UCSD-AML1 (cell line): Measurements from ENCODE around the gene OR51G1.
"Not testable (repeated sequence)": the region's sequence is repeated elsewhere in the genome, so short reads cannot be mapped to it uniquely, and the experiment has no call there.

Experiments used
- DNase-seq: peaks from one replicate; lab custom pipeline; 2025; ENCODE audit not compliant: unreplicated experiment; lab: John Stamatoyannopoulos, UW

The OR51G1 gene, protein sequence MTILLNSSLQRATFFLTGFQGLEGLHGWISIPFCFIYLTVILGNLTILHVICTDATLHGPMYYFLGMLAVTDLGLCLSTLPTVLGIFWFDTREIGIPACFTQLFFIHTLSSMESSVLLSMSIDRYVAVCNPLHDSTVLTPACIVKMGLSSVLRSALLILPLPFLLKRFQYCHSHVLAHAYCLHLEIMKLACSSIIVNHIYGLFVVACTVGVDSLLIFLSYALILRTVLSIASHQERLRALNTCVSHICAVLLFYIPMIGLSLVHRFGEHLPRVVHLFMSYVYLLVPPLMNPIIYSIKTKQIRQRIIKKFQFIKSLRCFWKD

DNA sequence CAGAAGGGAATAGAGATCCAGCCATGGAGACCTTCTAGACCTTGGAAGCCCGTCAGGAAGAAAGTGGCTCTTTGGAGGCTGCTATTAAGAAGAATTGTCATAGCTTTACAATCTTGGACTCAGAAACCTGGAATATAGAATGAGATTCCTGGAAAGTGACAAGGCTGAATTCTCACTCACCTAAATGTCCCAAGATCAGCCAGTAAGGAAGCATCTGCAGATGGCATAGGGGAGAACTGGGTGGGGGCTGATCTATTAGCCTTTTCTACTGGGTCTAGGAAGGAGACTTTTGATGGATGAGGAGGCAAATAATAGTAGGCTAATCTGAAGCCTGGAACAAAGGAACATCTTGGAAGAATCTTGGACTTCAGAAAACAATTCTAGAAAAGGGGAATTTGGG is at the start of gene OR51G1:
TSS of gene OR51G1 (minus strand) at position 101 of the 400 bp plus-strand sequence. CDS start at position 101, 0 bp downstream.
- DNase-seq = no peak

DNA sequence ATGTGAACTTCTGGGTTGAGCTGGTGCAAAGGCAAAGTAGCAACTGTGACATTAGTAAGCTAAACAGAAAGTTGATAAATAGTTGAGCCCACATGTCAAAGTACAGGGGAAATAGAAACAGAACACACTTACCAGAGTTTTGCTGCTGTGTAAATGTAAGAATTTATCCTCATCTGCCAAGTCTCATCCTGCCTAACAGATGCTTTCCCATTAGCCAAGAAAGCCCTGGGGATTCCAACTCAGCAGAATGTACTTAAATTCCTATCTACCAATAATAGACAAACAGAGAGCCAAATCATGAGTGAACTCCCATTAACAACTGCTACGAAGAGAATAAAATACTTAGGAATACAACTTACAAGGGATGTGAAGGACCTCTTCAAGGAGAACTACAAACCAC is 38.7 kb upstream of the OR51G1 start:
- DNase-seq = no peak

DNA sequence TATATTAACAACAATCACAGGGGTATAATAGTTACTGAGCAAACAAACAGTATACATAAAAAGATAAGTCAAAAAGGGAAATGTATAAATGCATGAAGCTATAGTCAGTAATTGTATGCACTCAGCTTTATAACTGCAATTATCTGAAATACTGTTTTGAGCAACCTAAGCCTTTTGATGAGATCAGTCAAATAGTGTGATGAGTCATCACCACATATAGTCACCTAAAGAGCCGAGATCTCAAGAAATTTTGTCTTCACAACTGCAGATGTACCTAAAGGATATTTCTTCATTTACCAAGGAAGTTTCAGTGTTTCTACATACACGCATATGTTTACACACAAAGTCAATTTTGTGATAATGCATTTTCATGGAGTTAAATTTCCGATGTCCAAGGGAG is 36.7 kb upstream of the OR51G1 start:
- no peak for DNase-seq

DNA sequence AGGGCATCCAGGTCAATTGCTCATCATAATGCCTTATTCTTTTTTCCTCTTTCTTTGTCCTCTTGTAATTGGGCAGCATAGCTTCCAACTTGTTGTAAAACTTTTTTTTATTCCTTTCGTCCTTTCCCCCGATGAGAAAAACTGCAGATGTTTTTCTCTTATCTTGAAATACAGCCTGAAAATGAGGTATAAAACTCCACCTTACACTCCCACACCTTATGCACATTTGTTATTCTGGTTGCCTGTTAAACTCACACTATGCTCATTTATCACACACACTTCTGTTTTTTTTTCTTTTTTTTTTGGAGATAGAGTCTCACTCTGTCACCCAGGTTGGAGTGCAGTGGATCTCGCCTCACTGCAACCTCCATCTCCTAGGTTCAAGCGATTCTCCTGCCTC is 33.3 kb upstream of the OR51G1 start:
- DNase-seq = no peak

DNA sequence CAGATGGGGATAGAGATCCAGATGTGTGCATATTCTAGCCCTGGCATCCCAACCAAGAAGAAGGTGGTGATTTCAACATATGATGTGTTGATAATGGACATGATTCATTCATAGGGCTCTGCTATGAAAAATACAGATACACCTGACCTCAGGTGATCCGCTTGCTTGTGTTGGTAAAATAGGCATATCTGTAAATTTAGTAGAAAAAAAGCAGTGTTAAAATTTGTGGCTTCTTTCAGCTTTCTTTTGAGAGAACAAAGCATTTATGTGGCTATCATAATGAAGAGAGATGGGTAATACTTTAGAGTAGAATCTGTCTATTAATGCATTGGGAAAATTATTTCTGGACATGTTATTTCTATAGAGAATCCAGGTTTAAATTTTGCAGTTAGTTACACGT is 31.5 kb upstream of the OR51G1 start, which contains the start of gene OR51A2:
TSS of gene OR51A2 (minus strand) at position 101 of the 400 bp plus-strand sequence. CDS start at position 101, 0 bp downstream.
- DNase-seq = not testable (repeated sequence)

DNA sequence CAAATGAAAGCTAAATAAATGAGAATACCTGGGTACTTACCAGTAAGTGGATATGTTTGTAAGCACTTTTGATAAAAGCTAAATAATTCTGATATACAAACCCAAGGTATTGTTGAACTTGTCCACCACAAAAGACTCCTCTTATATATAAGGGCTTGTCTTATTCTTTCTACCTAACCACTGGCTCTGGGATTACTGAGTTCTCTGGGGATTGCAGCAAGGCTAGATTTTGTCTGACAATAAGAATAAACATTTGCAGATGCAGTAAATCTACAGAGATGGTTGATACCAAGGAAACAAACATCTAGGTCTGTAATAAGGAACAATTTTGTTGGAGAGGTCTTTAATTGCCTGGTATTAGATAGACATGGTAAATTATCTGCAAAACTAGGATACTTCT is 23.4 kb upstream of the OR51G1 start, which contains the start of gene OR51A4:
TSS of gene OR51A4 (minus strand) at position 101 of the 400 bp plus-strand sequence. CDS start 505 bp downstream, outside the sequence.
- DNase-seq = no peak

DNA sequence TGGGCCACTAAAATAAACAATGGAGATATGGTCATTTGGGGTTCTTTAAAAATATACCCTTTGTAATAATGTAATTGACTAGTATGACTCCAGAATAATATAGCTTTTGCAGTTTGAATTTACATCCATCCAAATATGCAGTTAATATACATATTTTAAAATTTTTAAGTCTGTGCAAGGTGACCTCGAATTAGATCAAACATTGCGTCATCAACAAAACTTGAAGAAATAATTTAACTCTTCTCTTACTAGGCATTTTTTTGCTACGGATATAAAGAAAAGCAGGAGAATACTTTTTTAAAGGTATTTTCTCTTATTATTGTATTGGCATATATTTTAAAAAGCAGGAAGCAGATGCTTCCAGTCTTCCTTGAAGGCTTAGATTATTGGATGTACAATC is 12.6 kb upstream of the OR51G1 start:
- DNase-seq = no peak

DNA sequence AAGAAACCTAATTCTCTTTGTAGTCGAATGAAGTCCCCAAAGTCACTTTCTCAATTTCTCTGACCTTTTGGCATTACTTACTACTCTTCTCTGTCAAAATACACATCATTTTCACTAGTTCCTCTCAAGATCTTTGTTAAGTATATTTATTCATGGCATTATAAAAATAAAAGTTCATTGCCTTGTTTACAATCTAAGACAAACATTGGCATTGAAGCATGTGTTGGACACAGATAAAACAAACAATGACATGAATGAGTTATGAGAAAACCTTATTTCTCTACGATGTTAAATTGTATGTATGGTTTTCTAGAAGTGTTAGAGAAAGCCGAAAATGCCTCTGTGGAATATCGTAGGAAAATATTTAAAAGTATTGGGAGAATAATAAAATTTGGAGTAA is 8.6 kb upstream of the OR51G1 start:
- no peak for DNase-seq

DNA sequence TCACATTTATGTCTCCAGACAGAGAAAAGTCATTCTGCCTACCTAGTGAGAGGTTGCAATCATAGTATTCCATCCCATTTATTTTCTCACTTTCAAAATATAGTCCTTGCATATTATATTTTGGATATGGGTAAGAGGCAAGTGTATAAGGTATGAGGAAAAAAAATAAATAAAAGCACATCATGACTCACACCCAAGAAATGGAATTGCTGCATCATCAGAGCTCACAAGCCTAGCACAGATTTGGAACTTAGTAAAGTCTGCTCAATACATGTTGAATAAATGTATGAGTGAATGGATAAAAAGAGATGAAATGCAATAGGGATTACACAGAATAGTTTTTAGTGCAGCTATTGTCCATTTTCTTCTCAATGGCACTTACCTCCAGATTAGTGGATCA is 2.5 kb upstream of the OR51G1 start:
- no peak for DNase-seq

DNA sequence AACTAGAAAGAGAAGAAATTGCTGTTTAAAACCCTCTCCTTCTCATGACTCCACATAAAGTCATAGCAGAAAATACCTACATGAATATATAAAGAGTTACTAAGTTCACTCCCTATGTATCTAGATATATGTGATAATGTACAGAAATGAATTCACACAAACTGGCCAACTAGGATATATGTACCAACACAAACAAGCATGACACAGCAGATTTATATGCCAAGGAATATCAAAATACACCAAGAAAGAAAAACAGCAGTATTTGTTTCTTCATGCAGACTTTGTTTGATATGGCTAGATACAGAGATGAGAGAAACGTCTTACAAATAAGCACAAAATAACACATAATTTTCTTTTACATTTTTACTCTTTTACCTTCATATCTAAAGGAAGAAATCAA is 1.8 kb downstream of the OR51G1 start:
- no peak for DNase-seq

DNA sequence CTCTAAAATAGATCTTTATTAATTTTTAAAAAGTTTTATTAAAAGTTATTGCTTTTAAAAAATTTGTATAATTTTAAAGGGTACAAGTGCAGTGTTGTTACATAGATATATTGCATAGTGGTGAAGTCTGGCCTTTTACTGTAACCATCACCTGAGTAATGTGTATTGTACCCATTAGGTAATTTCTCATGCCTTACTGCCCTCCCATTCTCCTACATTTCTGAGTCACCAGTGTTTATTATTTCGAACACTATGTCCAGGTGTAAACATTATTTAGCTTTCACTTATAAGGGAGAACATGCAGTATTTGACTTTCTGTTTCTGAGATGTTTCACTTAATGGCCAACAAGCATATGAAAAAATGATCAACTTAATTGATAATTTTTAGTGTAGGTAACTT is 2.3 kb downstream of the OR51G1 start:
- DNase-seq = no peak

DNA sequence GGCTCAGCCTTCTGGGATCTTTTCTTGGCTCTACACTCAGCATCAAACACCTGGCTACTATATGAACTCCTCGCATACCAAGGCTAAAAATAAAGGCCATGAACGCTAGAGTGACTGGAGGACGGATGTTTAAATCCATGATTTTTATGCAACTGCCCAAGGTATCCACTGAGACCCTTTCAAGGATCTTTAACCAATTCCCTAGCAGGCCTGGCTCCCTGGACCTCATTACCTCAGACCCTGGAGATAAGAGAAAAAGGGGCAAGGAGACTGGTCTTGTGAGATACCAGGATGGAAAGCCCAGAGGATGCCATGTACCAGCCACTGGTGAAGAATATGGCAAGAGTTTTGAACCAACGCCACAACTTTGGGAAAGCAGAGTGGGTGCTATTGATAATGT is 4.9 kb downstream of the OR51G1 start, which contains the start of gene OR51G2:
TSS of gene OR51G2 (minus strand) at position 101 of the 400 bp plus-strand sequence. CDS start 3,687 bp downstream, outside the sequence.
- no peak for DNase-seq

DNA sequence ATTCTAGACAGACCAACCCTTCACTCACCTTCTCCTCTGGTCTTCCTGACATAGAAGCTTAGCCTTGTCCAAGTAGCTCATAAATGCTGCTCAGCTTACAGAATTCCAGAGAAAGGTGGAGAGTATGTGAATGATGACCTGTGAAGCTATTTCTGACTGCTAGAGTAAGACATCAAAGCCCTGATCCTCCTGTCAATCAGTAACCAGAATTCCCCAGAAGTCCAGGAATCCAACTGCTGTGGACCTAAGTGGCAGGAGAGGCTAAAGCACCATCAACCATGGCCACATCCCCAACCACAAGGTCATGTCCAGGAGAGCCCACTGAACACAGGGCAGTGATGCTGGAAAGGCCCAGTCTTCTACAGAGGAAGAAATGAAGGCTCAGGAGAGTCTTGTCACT is 7.6 kb downstream of the OR51G1 start:
- no peak for DNase-seq

DNA sequence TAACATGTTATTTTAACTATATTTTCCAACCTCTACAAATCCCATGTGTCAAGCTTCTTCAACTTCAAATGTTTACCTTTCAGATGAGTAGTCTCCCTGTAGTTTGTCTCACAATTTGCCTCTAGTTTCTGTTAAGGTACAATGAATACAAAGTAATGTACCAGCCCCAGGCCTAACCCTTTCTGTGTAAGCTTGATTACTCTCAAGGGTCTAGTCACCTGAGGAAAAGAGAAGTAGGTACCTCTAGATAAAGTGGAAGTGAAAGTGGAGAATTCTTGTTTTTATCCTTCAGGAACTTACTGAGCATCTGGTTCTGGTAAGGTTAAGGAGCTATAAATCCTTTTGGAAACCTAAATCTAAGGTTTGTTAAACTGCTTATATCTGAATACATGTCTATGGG is 20.7 kb downstream of the OR51G1 start, which contains the start of gene OR51A7:
TSS of gene OR51A7 (plus strand) at position 300 of the 400 bp plus-strand sequence. CDS start 3,587 bp downstream, outside the sequence.
- no peak for DNase-seq

DNA sequence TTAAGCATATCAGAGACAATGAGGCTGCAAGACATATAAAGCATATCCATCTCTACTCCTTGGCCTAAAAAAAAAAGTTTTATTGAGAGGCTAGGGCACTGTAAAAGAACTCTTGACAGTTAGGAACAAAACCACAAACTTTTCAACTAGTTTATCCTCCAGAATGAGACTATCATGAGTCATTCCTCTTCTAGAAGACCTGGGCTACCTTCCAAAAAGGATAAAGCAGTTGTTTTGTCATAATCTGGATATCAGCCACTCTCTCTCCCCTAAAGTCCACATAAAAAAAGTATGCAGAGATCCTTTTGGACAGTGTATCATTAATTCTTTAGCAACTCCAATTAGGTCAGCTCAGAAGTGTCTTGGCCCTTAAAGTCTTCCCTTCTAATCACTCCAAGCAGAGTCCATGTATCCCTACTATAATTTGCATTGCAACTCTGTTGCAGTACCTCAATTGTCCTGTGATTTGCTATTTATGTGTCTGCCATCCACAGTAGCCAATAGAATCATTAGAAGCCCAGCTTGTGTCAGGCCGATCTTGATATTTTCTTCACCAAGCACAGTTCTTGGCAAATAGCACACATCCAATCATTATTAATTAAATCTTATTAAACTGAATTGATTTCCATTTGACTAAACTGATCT is 32.0 kb downstream of the OR51G1 start:
- no peak for DNase-seq

DNA sequence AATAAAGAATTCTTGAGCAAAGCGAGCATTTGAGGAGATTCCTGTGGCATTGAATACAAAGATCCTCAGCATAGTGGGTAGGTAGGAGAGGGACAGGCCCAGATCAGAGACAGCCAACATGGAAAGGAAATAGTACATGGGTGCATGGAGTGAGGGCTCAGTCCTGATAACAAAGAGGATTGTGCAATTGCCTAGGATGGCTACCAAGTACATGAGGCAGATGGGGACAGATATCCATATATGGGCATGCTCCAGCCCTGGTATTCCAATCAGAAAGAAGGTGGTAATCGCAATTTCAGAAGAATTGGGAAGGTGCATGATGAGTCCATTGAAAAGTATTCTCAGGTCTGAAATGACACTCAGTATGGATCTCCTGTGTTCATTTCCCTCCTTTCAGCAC is 33.9 kb downstream of the OR51G1 start:
- DNase-seq = no peak

DNA sequence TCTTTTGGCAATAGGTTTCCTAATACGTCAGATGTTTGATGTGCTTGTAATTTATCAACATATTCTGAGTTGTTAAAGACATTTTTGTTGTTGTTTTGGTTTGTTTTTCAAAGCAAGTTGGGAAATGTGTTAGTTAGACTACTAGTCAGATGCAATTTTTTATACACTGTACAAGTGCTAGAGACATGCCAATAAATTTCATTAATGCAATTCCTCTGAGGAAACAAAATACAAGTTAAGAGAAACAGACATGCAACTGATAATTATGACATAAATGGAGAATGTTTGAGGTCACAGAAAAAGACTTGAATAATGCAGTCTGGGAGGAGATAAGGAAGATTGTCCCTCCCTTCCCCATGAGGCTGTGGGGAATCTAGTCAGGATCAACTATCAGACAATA is 36.5 kb downstream of the OR51G1 start:
- DNase-seq = no peak

DNA sequence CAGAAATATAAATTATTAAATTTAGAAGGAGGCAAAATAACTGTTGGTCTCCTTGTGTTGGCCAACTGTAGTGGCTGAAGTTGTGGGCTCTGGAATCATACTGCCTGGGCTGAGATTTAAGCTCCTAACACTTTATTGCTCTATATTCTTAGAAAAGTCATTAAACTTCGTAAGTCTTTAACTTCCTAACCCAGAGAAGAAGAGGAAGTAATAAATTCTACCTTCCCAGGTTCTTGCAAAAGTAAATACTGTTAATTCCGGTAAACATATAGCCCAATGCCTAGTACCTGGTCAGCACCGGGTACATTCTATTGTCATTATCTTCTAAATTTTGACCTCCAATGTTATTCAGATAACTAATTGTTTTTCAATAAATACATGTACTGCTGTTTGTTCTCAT is 38.0 kb downstream of the OR51G1 start:
- no peak for DNase-seq

DNA sequence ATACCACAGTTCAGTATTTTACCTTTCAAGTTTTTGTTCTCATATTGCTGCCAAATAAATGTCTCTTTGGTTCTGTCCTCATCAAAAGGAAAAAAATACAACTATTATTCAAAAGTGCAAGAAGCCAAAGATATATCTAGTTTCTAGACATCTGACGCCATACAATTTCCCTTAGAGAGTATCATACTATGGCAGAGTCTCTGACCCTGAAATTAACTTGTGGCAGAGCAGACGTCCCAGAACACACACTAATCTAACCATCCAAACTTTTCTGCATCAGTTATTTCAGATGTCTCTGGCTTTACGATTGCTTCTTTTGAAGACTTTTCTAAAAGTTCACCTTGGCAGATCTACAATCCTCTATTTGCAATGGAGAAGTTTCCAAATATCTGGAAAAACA is 39.8 kb downstream of the OR51G1 start:
- no peak for DNase-seq

DNA sequence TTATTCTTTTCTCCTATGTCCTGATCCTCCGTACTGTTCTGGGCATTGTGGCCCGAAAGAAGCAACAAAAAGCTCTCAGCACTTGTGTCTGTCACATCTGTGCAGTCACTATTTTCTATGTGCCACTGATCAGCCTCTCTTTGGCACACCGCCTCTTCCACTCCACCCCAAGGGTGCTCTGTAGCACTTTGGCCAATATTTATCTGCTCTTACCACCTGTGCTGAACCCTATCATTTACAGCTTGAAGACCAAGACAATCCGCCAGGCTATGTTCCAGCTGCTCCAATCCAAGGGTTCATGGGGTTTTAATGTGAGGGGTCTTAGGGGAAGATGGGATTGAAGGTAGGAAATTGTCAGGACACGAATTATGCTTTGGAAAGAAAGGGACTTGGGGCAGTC is 41.6 kb downstream of the OR51G1 start:
- no peak for DNase-seq

DNA sequence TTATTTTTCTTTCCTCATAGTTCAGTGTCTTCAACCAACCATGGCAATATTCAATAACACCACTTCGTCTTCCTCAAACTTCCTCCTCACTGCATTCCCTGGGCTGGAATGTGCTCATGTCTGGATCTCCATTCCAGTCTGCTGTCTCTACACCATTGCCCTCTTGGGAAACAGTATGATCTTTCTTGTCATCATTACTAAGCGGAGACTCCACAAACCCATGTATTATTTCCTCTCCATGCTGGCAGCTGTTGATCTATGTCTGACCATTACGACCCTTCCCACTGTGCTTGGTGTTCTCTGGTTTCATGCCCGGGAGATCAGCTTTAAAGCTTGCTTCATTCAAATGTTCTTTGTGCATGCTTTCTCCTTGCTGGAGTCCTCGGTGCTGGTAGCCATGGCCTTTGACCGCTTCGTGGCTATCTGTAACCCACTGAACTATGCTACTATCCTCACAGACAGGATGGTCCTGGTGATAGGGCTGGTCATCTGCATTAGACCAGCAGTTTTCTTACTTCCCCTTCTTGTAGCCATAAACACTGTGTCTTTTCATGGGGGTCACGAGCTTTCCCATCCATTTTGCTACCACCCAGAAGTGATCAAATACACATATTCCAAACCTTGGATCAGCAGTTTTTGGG is 42.2 kb downstream of the OR51G1 start, which contains the start of gene OR51T1:
TSS of gene OR51T1 (plus strand) at position 41 of the 641 bp plus-strand sequence. CDS start at position 41, 0 bp downstream.
- DNase-seq = no peak

DNA sequence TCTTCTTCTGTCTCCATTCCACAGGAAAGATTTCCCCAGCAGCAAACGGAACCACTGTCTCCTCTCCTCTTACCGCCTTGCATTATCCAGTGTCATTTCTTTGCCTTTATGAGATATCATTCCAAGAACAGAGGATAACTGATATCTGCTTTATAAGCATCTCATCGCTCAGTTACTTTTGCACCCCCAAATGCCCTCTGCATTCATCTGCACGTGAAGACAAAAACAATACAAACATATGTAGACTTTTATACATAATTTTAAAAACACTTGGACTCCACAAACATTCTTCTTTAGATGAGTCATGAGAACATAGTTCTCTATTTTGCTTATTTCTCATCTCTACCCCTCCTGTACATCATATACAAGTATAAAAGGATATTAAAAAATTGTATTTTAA is 43.0 kb downstream of the OR51G1 start:
- no peak for DNase-seq
